Sigmoid colon (tissue), 4 donors: ENCODE results near the gene CMAS.

Source experiments
- POLR2AphosphoS5 ChIP-seq, 4 donors: sonication (generic); formaldehyde crosslinking; IDR thresholded peaks; one replicate each; pipeline ENCODE4 v1.6.1; 2017; ENCODE audit warnings: antibody characterized with exemption in 4 of 4
- TF ChIP-seq, protein P1 (sequence below), 4 experiments: fragments of 450-650 bp in 3 of 4; fragments of 200-600 bp in 1 of 4; IDR thresholded peaks; one replicate each; pipeline ENCODE4 v1.5.1; 2016 to 2019; ENCODE audit warnings: antibody characterized with exemption in 4 of 4, mild to moderate bottlenecking in 3 of 4, moderate library complexity in 2 of 4

DNA sequence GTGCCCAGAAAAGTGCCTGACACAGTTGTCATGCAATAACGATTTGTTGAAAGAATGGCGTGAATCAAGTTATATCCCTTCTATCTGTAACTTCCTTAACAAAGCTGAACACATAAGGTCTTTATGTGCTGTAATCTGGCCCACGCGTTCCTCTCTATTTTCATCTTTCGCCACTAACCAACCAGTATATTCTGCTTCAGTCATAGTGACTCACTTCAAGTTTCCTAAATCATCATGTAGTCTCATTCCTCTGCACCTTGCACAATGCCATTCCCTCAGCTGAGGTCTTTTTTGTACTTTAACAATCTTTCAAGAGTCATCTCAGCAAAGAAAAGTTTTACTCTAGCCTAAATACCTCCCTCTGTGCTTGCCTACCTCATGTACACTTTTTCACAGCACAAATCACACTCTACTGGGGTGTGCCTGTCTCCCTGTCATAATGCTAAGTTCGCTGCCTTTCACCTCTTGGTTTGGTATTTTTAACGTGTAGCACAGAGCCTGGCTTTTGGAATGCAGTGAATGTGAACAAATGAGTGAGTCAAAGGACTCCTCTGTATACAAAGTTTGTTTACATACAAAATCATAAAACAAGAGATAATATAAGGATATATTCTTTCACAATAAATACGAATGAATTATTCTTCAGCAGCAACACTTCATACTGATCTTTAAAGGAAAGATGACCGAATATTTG, 2.9 kb upstream of the CMAS start:
- no peak for TF ChIP-seq POLR2AphosphoS5 (IDR thresholded peaks at IDR 0.05)
- TF ChIP-seq, protein P1, sequence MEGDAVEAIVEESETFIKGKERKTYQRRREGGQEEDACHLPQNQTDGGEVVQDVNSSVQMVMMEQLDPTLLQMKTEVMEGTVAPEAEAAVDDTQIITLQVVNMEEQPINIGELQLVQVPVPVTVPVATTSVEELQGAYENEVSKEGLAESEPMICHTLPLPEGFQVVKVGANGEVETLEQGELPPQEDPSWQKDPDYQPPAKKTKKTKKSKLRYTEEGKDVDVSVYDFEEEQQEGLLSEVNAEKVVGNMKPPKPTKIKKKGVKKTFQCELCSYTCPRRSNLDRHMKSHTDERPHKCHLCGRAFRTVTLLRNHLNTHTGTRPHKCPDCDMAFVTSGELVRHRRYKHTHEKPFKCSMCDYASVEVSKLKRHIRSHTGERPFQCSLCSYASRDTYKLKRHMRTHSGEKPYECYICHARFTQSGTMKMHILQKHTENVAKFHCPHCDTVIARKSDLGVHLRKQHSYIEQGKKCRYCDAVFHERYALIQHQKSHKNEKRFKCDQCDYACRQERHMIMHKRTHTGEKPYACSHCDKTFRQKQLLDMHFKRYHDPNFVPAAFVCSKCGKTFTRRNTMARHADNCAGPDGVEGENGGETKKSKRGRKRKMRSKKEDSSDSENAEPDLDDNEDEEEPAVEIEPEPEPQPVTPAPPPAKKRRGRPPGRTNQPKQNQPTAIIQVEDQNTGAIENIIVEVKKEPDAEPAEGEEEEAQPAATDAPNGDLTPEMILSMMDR (IDR thresholded peaks at IDR 0.05), result no peak
